ENCODE measurements around the gene DNTT.

DNA sequence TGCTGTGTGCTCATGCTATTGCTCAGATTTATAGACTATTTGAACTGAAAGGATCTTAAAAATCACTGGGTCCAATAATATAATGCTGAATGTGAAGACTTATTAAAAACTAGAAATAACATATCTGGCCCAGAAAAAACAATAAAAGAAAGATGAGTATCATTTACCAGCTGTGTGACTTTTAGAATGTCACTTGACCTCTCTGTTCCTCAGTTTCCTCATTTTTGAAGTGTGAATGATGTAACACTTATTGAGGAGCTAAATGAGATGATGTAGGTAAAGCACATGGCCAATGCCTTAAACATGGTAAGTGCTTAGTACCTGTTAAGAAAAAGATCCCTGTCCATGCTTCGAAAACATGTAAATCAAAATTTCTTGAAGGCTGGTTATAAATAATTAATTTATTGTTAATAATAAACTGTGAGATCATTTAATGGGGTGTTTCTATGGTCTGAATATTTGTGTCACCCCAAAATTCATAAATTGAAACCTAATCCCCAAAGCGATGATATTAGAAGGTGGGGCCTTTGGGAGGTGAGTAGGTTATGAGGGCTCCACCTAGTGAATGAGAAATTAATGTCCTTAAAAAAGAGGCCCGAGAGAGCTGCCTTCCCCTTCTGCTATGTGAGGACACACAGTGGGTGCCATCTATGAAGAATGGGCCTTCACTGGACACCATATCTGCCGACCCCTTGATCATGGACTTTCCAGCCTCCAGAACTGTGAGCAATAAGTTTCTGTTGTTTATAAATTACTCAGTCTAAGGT is 13.0 kb downstream of the DNTT start:
- TF ChIP-seq POLR2A (IDR thresholded peaks at IDR 0.05; ENCODE audit: low read depth) (no peak), EP300 (IDR thresholded peaks at IDR 0.05) (no peak)
- TF ChIP-seq, protein P1, sequence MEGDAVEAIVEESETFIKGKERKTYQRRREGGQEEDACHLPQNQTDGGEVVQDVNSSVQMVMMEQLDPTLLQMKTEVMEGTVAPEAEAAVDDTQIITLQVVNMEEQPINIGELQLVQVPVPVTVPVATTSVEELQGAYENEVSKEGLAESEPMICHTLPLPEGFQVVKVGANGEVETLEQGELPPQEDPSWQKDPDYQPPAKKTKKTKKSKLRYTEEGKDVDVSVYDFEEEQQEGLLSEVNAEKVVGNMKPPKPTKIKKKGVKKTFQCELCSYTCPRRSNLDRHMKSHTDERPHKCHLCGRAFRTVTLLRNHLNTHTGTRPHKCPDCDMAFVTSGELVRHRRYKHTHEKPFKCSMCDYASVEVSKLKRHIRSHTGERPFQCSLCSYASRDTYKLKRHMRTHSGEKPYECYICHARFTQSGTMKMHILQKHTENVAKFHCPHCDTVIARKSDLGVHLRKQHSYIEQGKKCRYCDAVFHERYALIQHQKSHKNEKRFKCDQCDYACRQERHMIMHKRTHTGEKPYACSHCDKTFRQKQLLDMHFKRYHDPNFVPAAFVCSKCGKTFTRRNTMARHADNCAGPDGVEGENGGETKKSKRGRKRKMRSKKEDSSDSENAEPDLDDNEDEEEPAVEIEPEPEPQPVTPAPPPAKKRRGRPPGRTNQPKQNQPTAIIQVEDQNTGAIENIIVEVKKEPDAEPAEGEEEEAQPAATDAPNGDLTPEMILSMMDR (IDR thresholded peaks at IDR 0.05): no peak

Measured in esophagus muscularis mucosa (tissue), 4 donors.